A549 (cell line): ENCODE data around the gene ZNF532.

ENCODE experiments used
- EP300 ChIP-seq, 2 experiments: fragments of >200 bp; sonication (Bioruptor Twin); formaldehyde crosslinking; IDR thresholded peaks; 2 replicates in 1 of 2; 3 replicates in 1 of 2; pipeline ENCODE4 v1.6.1; 2016 to 2017
- MYC ChIP-seq: IDR thresholded peaks from 2 replicates; pipeline ENCODE4 v1.6.1; 2012; ENCODE audit warnings: mild to moderate bottlenecking, inconsistent platforms, low read length, improper control_type of control experiment, borderline replicate concordance
- NFE2L2 ChIP-seq: fragments of 150-350 bp; conservative IDR thresholded peaks from 2 replicates; pipeline ENCODE4 v1.6.1; 2014; ENCODE audit warnings: low read length
- POLR2A ChIP-seq: IDR thresholded peaks from 2 replicates; pipeline ENCODE4 v1.6.1; 2012; ENCODE audit warnings: mild to moderate bottlenecking, low read length
- RCOR1 ChIP-seq: fragments of 150-350 bp; IDR thresholded peaks from 2 replicates; pipeline ENCODE4 v1.6.1; 2014; ENCODE audit warnings: antibody characterized with exemption, low read length, low read depth
- RFX5 ChIP-seq: fragments of 450-650 bp; IDR thresholded peaks from 2 replicates; pipeline ENCODE4 v1.7.1; 2014; ENCODE audit warnings: antibody characterized with exemption, mild to moderate bottlenecking, moderate library complexity
- TP53 ChIP-seq: fragments of 250-450 bp; sonication (Bioruptor Pico); IDR thresholded peaks from 2 replicates; pipeline ENCODE4 v1.5.0; 2021; ENCODE audit warnings: mild to moderate bottlenecking, moderate library complexity
- TF ChIP-seq, protein P1 (sequence below): fragments of >200 bp; sonication (Bioruptor Twin); formaldehyde crosslinking; IDR thresholded peaks from 3 replicates; pipeline ENCODE4 v1.5.1; 2016

DNA sequence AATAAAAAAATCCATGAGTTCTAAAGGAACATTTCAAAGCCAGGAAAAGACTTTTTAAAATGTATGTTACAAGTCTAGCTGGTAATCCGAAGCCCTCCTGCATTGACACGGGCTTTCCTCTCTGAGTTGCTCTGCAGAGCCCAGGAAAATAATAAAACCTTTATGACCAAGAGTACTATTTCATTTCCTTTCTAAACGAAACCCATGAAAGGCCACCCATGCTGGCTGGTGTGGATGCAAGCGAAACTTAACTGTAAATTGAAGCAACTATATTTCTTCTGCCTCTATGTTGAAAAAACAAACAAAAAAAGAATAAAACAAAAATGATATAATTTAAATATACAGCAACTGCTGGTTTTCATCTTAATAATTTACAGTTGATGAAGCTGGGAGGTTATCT is 41.3 kb upstream of the ZNF532 start:
- TF ChIP-seq MYC (no peak), POLR2A (no peak), EP300 (IDR thresholded peaks at IDR 0.05) (no peak), TP53 (CRISPR knock-in tag) (no peak), RCOR1 (no peak), RFX5 (no peak), NFE2L2 (no peak)
- TF ChIP-seq, protein P1, sequence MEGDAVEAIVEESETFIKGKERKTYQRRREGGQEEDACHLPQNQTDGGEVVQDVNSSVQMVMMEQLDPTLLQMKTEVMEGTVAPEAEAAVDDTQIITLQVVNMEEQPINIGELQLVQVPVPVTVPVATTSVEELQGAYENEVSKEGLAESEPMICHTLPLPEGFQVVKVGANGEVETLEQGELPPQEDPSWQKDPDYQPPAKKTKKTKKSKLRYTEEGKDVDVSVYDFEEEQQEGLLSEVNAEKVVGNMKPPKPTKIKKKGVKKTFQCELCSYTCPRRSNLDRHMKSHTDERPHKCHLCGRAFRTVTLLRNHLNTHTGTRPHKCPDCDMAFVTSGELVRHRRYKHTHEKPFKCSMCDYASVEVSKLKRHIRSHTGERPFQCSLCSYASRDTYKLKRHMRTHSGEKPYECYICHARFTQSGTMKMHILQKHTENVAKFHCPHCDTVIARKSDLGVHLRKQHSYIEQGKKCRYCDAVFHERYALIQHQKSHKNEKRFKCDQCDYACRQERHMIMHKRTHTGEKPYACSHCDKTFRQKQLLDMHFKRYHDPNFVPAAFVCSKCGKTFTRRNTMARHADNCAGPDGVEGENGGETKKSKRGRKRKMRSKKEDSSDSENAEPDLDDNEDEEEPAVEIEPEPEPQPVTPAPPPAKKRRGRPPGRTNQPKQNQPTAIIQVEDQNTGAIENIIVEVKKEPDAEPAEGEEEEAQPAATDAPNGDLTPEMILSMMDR: no peak
